Measurements from ENCODE around the gene SAMD13. TPM values are rescaled to one million over a fixed set of nuclear protein-coding genes. Genes with fewer than 3 reads are reported as not detected.

The SAMD13 gene
- total and polyA plus RNA-seq, 2 of the 8 experiments (the other 6 are each of a cell fraction or from before 2014, with no cell fraction given), result 0.86 to 2.3 TPM

GRCh38 chr1:84370266-84370665, 68.8 kb downstream of the SAMD13 start:
- H2BK5ac ChIP-seq (ENCODE audit: low read depth, low read length), result no peak overlapping the region
- H2BK120ac ChIP-seq (replicated peaks; ENCODE audit: low read depth, low read length), result no peak overlapping the region
- POLR2A ChIA-PET (ENCODE audit: partially characterized antibody), result no interaction called here
- no peaks in the 10 kb centered on the region; the same call in 1 of the 2 replicates for H3K23me2 ChIP-seq (ENCODE audit: low read depth, low read length)
- H3K4me1 ChIP-seq (replicated peaks in 1 of 4; ENCODE audit: control insufficient read depth in 3 of 4, insufficient read depth in 4 of 4, low read length in 3 of 4), result no peaks in the 10 kb centered on the region
- no peaks in the 10 kb centered on the region for H3K9me3 ChIP-seq (ENCODE audit: insufficient read depth in 2 of 2, low read depth in 1 of 2, low read length in 1 of 2)
- H4K8ac ChIP-seq (ENCODE audit: extremely low read depth, insufficient read depth, low read length), result no peak overlapping the region
- H3K9ac ChIP-seq (replicated peaks in 1 of 4; ENCODE audit: extremely low read depth in 1 of 4, low read depth in 3 of 4, low read length in 3 of 4), result no peak overlapping the region
- H3K27ac ChIP-seq (ENCODE audit: low read depth, low read length), result no peak overlapping the region
- TF ChIP-seq ZNF274 (IDR thresholded peaks at IDR 0.05; ENCODE audit: borderline replicate concordance, extremely low read depth, low read length) (no peak), SIRT6 (IDR thresholded peaks at IDR 0.05; ENCODE audit: low read length) (no peak), TBP (IDR thresholded peaks at IDR 0.05; ENCODE audit: low read depth, low read length) (no peak), BCL11A (IDR thresholded peaks at IDR 0.05; ENCODE audit: low read depth in 2 of 2, low read length in 2 of 2) (no peak)
- TF ChIP-seq, protein P1, sequence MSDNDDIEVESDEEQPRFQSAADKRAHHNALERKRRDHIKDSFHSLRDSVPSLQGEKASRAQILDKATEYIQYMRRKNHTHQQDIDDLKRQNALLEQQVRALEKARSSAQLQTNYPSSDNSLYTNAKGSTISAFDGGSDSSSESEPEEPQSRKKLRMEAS (IDR thresholded peaks at IDR 0.05), result no peak
- H3K23ac ChIP-seq (ENCODE audit: insufficient read length), result no peak overlapping the region
- H3K36me3 ChIP-seq (ENCODE audit: control insufficient read depth in 2 of 4, insufficient read depth in 4 of 4, low read length in 3 of 4), result no peaks in the 10 kb centered on the region
- no peak overlapping the region for H2BK15ac ChIP-seq (ENCODE audit: low read length)
- H2BK20ac ChIP-seq (ENCODE audit: low read length), result no peak overlapping the region
- no peak overlapping the region for H3K56ac ChIP-seq (replicated peaks; ENCODE audit: insufficient read length, low read depth, low read length)
- no peaks in the 10 kb centered on the region for H4K20me1 ChIP-seq (replicated peaks in 1 of 2; ENCODE audit: control insufficient read depth in 1 of 2, insufficient read depth in 2 of 2, low read length in 2 of 2)
- no peak for DNase-seq (ENCODE audit: low read depth in 1 of 2, low spot score in 2 of 2)
- H3K4me2 ChIP-seq (ENCODE audit: insufficient read depth in 1 of 2, low read depth in 2 of 2, low read length in 2 of 2), result no peak overlapping the region
- no peaks in the 10 kb centered on the region for H3K79me1 ChIP-seq (ENCODE audit: low read depth, low read length)
- no peak overlapping the region for H3K18ac ChIP-seq (ENCODE audit: extremely low read depth, low read length)
- H3K14ac ChIP-seq (ENCODE audit: insufficient read length), result no peak overlapping the region
- FAIRE-seq, result no peak
- H4K91ac ChIP-seq (replicated peaks; ENCODE audit: insufficient read length, low read length), result no peak overlapping the region
- no peaks in the 10 kb centered on the region for H3K79me2 ChIP-seq (ENCODE audit: control insufficient read depth in 1 of 2, insufficient read depth in 2 of 2, low read length in 2 of 2)
- no peak overlapping the region for H3K4me3 ChIP-seq (ENCODE audit: extremely low read depth in 1 of 4, insufficient read depth in 2 of 4, low read depth in 3 of 4, low read length in 4 of 4)
- no peak overlapping the region for H2AK5ac ChIP-seq (ENCODE audit: low read depth, low read length)
- WGBS, 2 experiments (ENCODE audit: extremely low coverage in 1 of 2, insufficient coverage in 1 of 2, insufficient read length in 1 of 2, insufficient replicate concordance in 2 of 2, low coverage in 1 of 2, low lambda C conversion rate in 2 of 2, missing lambda C conversion rate in 1 of 2), result 88% methylated on average over 1 of the region's 1 CpG; no CpG with 5 or more reads in 1 of the 2 experiments
- CTCF ChIA-PET (ENCODE audit: partially characterized antibody), result no interaction called here
- H4K5ac ChIP-seq (ENCODE audit: insufficient read length, low read depth, low read length), result no peak overlapping the region
- no peaks in the 10 kb centered on the region for H3K27me3 ChIP-seq (replicated peaks in 1 of 4; ENCODE audit: control insufficient read depth in 3 of 4, extremely low read depth in 1 of 4, insufficient read depth in 3 of 4, low read length in 3 of 4)
- no peak overlapping the region for H3K4ac ChIP-seq (replicated peaks; ENCODE audit: insufficient read length, low read depth, low read length)
- no peak overlapping the region for H2BK12ac ChIP-seq (ENCODE audit: low read depth, low read length)
- H2AFZ ChIP-seq (ENCODE audit: low read length), result no peak overlapping the region
